Activated CD8-positive, alpha-beta T cell treated with anti-CD3 and anti-CD28 coated beads, Interleukin-2, amount 10 ng/mL, durations not matched to agents 7 days and 5 days (primary cell): Measurements from ENCODE around the gene IL10RA. TPM values are rescaled to one million over a fixed set of nuclear protein-coding genes. Genes with fewer than 3 reads are reported as not detected.

ENCODE experiments used
- ATAC-seq: fragments of 150-1000 bp; cut with Tn5 transposase; one replicate; pipeline ENCODE4 v1.10.0; 2021; ENCODE audit warnings: moderate library complexity
- CTCF ChIA-PET: fragments of 350-600 bp; sonication (Branson Sonifier 250); formaldehyde crosslinking; loops from one replicate; lab custom pipeline; 2021; ENCODE audit warnings: antibody characterized with exemption; lab: Charles Lee
- POLR2A ChIA-PET: fragments of 350-600 bp; sonication (Branson Sonifier 250); formaldehyde crosslinking; loops from one replicate; lab custom pipeline; 2021; ENCODE audit warnings: antibody characterized with exemption; lab: Charles Lee
- DNase-seq: peaks from one replicate; pipeline ENCODE4 v3.0.0-alpha.2; 2020
- H3K27ac Mint-ChIP-seq: one replicate; pipeline ENCODE4 v1.8.0; 2021; ENCODE audit warnings: mild to moderate bottlenecking, mixed read lengths
- H3K27me3 Mint-ChIP-seq: one replicate; pipeline ENCODE4 v1.8.0; 2021; ENCODE audit warnings: low read depth, mixed read lengths
- H3K36me3 Mint-ChIP-seq: one replicate; pipeline ENCODE4 v1.8.0; 2021; ENCODE audit warnings: low read depth, mixed read lengths
- H3K4me1 Mint-ChIP-seq: one replicate; pipeline ENCODE4 v1.8.0; 2021; ENCODE audit warnings: low read depth, mixed read lengths
- H3K4me3 Mint-ChIP-seq: one replicate; pipeline ENCODE4 v1.8.0; 2021; ENCODE audit warnings: mild to moderate bottlenecking, mixed read lengths
- H3K9me3 Mint-ChIP-seq: one replicate; pipeline ENCODE4 v1.8.0; 2022; ENCODE audit warnings: mixed read lengths; ENCODE audit not compliant: insufficient read depth
- total RNA-seq, 2 experiments: library from RNA; stranded (reverse); gene quantifications; one replicate each; pipeline ENCODE4 v1.2.3, GENCODE V29; 2021

Gene IL10RA
- total RNA-seq, 2 experiments from 2014 or later = 202 to 210 TPM

GRCh38 chr11:118046964-118047700 lies 60.9 kb downstream of the IL10RA start:
- H3K27ac Mint-ChIP-seq = peak overlapping the region; percentile 53
- H3K36me3 Mint-ChIP-seq = no peaks in the 10 kb centered on the region
- DNase-seq (no peak), ATAC-seq (no peak)
- POLR2A ChIA-PET = interaction anchor here (0.6 to 5.8 kb wide), 12 partner anchors 10 to 232 kb away, joined by 3 to 91 read pairs (median 6); partner anchors contain the start of gene IL10RA
- no peak overlapping the region for H3K4me3 Mint-ChIP-seq
- H3K4me1 Mint-ChIP-seq = peaks cover 90% of the 10 kb centered on the region
- CTCF ChIA-PET = interaction anchor here (0.8 to 5.8 kb wide), 15 partner anchors 10 to 240 kb away, joined by 3 to 47 read pairs (median 5); partner anchors contain the start of gene IL10RA
- H3K9me3 Mint-ChIP-seq = no peaks in the 10 kb centered on the region
- H3K27me3 Mint-ChIP-seq = no peaks in the 10 kb centered on the region

GRCh38 chr11:118047749-118048148 lies 61.6 kb downstream of the IL10RA start:
- DNase-seq (no peak), ATAC-seq (no peak)
- ChIA-PET POLR2A (interaction anchor here (0.6 to 5.8 kb wide), 6 partner anchors 32 to 233 kb away, joined by 3 to 91 read pairs (median 12); partner anchors contain the start of gene IL10RA), CTCF (interaction anchor here (0.8 to 5.8 kb wide), 13 partner anchors 10 to 240 kb away, joined by 3 to 47 read pairs (median 5); partner anchors contain the start of gene IL10RA)
- peaks cover 90% of the 10 kb centered on the region for H3K4me1 Mint-ChIP-seq
- H3K9me3 Mint-ChIP-seq = no peaks in the 10 kb centered on the region
- no peaks in the 10 kb centered on the region for H3K27me3 Mint-ChIP-seq
- no peak overlapping the region for H3K4me3 Mint-ChIP-seq
- H3K27ac Mint-ChIP-seq = peak overlapping the region; percentile 53
- no peaks in the 10 kb centered on the region for H3K36me3 Mint-ChIP-seq

- H3K4me3 Mint-ChIP-seq = no peak overlapping the region
Measured at GRCh38 chr11:118048472-118049370, 62.5 kb downstream of the IL10RA start.

DNA sequence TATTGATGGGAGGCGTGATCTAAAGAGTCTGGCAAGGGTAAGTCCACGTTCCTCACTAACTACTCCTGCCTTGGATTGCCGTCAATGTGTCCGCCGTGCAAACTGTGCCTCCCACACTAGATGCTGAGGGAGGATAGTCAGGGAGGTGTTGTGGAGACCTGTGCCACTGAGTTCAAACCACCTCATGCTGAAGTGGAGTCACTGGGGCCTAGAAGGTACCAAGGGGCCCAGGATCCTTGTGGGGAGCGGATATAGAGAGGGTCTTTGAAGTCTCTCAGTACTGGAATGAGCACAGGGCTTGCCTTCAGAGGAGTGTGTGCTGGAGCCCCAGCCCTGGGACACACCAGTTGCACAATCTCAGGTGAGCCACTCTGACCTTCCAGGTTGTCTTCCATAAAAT lies 63.6 kb downstream of the IL10RA start:
- POLR2A ChIA-PET = interaction anchor here (2.1 to 5.8 kb wide), 3 partner anchors 42 to 51 kb away, joined by 8 to 112 read pairs (median 91); no protein-coding TSS in a partner anchor
- no peak overlapping the region for H3K4me3 Mint-ChIP-seq
- H3K27me3 Mint-ChIP-seq = no peaks in the 10 kb centered on the region
- peak overlapping the region; percentile 76 for H3K27ac Mint-ChIP-seq
- no peaks in the 10 kb centered on the region for H3K9me3 Mint-ChIP-seq
- CTCF ChIA-PET = interaction anchor here (2.2 to 10.5 kb wide), 8 partner anchors 10 to 243 kb away, joined by 6 to 432 read pairs (median 72); partner anchors contain the start of gene FXYD2
- no peaks in the 10 kb centered on the region for H3K36me3 Mint-ChIP-seq
- ATAC-seq (no peak), DNase-seq (no peak)
- peaks cover 85% of the 10 kb centered on the region for H3K4me1 Mint-ChIP-seq

More at GRCh38 chr11:118048472-118049370, 62.5 kb downstream of the IL10RA start:
- peak overlapping the region; percentile 60 for H3K27ac Mint-ChIP-seq
- H3K27me3 Mint-ChIP-seq = no peaks in the 10 kb centered on the region
- no peaks in the 10 kb centered on the region for H3K36me3 Mint-ChIP-seq
- ATAC-seq = no peak
- H3K4me1 Mint-ChIP-seq = peaks cover 93% of the 10 kb centered on the region
- no peak for DNase-seq
- ChIA-PET CTCF (interaction anchor here (1.0 to 5.8 kb wide), 13 partner anchors 11 to 241 kb away, joined by 3 to 47 read pairs (median 5); partner anchors contain the start of gene IL10RA), POLR2A (interaction anchor here (0.6 to 5.8 kb wide), 4 partner anchors 42 to 62 kb away, joined by 3 to 91 read pairs (median 18); partner anchors contain the start of gene IL10RA)
- H3K9me3 Mint-ChIP-seq = no peaks in the 10 kb centered on the region

DNA sequence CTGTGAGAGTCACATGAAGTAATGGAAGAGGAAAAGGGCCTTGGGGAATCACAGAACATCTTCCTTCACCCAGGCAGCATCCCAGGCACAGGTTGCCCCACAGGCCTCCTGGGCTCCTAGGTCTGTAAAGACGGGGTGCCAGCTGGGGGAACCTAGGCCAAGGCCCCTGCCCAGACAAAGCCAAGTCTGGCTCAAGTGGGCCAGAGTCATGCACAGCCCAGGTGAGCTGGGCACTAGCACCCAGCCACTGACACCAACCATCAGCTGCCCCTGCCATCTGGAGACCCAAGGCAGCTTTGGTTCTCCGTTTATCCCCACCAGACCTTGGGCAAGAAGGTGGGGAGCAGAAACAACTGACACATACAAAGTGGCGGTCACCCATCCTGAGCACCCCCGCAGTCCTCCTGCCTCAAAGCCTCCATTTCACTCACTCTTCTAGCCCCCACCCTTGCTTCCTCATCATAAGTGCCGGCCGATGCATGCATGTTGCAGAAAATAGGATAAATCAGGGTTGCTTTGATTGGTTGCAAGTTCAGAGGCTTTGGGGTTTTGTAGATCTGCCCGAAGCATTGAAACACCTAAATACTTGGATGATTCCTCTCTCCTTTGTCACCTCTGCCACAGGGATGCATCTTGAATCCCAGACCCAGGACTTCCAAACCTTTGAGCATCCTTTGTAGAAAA lies 64.2 kb downstream of the IL10RA start:
- H3K36me3 Mint-ChIP-seq = no peaks in the 10 kb centered on the region
- no peaks in the 10 kb centered on the region for H3K9me3 Mint-ChIP-seq
- H3K27me3 Mint-ChIP-seq = no peaks in the 10 kb centered on the region
- ChIA-PET CTCF (interaction anchor here (1.3 to 10.5 kb wide), 10 partner anchors 11 to 243 kb away, joined by 3 to 432 read pairs (median 102); partner anchors contain the start of genes FXYD2, IL10RA and TMPRSS13), POLR2A (interaction anchor here (0.9 to 5.8 kb wide), 8 partner anchors 8 to 234 kb away, joined by 4 to 112 read pairs (median 10); partner anchors contain the start of gene IL10RA)
- peak overlapping the region; percentile 89 for H3K27ac Mint-ChIP-seq
- H3K4me3 Mint-ChIP-seq = no peak overlapping the region
- DNase-seq (no peak), ATAC-seq (no peak)
- H3K4me1 Mint-ChIP-seq = peaks cover 79% of the 10 kb centered on the region

Other genes with a start within 250 kb of the IL10RA start
- under 1 TPM; 0.16 to 0.37 TPM for gene DSCAML1, start 189.2 kb upstream of the IL10RA start, total RNA-seq
- 10 to 100 TPM; 22.5 to 24.3 TPM for gene FXYD2, start 161.7 kb upstream of the IL10RA start, total RNA-seq
- under 1 TPM in 1 of 2 experiments, not detected in 1; 0.24 TPM for gene FXYD6, start 109.7 kb upstream of the IL10RA start, total RNA-seq
- gene TMPRSS13, start 57.0 kb upstream of the IL10RA start, total RNA-seq = 1 to 10 TPM; 1.8 to 2.5 TPM
- under 1 TPM; 0.37 to 0.50 TPM for gene TMPRSS4, start 90.7 kb downstream of the IL10RA start, total RNA-seq
- gene SMIM35, start 100.6 kb downstream of the IL10RA start, total RNA-seq = 1 to 10 TPM; 2.2 to 2.4 TPM
- under 1 TPM; 0.05 TPM for gene SCN4B, start 166.4 kb downstream of the IL10RA start, total RNA-seq
- not detected for gene SCN2B, start 190.2 kb downstream of the IL10RA start, total RNA-seq
- 100 to 1,000 TPM; 140 to 144 TPM for gene JAML, start 238.6 kb downstream of the IL10RA start, total RNA-seq